ENCODE measurements around the gene ZDHHC17.

ZDHHC17 gene

GRCh38 chr12:76874027-76874426 is 110.1 kb downstream of the ZDHHC17 start:
- Histone ChIP-seq H3K27ac (peak overlapping the region in 1 of 21 experiments; percentile 19), H3K4me3 (no peak overlapping the region)

DNA sequence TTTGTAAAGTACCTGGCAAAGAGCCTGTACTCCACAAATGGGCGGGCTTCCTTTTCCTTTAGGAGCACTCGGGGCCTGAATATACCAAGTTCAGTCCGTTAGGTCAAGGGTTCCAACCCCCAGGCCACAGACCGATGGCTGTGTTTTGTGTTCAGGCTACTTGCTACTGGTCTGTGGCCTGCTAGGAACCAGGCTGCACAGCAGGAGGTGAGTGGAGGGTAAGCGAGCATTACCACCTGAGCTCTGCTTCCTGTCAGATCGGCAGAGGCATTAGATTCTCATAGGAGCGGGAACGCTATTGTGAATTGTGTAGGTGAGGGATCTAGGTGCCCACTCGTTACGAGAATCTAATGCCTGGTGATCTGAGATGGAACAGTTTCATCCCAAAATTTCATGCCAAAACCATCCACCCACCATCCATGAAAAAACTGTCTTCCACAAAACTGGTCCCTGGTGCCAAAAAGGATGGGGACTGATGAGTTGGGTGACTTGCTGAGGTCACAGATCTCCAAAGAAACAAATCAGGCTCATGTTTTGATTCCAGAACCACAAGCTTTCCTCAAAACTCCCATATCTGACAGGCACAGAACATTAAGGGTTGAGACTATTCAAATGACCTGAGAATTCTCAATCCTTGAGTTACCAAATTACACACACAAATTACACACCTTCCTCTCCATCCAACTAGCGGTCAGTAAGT is 110.7 kb downstream of the ZDHHC17 start:
- Histone ChIP-seq H3K27ac (peak overlapping the region in 2 of 21 experiments; percentile 7 to 19), H3K4me3 (no peak overlapping the region)

GRCh38 chr12:76876696-76877229 is 112.8 kb downstream of the ZDHHC17 start:
- peak overlapping the region in 2 of 21 experiments; percentile 3 to 85 for H3K27ac ChIP-seq
- H3K4me3 ChIP-seq = no peak overlapping the region

GRCh38 chr12:76878099-76878898 is 114.4 kb downstream of the ZDHHC17 start:
- peak overlapping the region; percentile 48 to 74 (median 63) for H3K4me3 ChIP-seq

GRCh38 chr12:76878899-76879709 is 115.2 kb downstream of the ZDHHC17 start, which contains the start of gene CSRP2:
Gene CSRP2 (minus strand): TSS chr12:76879019. CDS start chr12:76866260, 12,759 bp downstream.
- Histone ChIP-seq H3K27ac (peak within 1 kb of the TSS; percentile 57 to 92 (median 86)), H3K4me3 (peak within 1 kb of the TSS; percentile 48 to 74 (median 63))

More at GRCh38 chr12:76878099-76878898, 114.4 kb downstream of the ZDHHC17 start:
- peak overlapping the region; percentile 18 to 92 (median 85) for H3K27ac ChIP-seq

DNA sequence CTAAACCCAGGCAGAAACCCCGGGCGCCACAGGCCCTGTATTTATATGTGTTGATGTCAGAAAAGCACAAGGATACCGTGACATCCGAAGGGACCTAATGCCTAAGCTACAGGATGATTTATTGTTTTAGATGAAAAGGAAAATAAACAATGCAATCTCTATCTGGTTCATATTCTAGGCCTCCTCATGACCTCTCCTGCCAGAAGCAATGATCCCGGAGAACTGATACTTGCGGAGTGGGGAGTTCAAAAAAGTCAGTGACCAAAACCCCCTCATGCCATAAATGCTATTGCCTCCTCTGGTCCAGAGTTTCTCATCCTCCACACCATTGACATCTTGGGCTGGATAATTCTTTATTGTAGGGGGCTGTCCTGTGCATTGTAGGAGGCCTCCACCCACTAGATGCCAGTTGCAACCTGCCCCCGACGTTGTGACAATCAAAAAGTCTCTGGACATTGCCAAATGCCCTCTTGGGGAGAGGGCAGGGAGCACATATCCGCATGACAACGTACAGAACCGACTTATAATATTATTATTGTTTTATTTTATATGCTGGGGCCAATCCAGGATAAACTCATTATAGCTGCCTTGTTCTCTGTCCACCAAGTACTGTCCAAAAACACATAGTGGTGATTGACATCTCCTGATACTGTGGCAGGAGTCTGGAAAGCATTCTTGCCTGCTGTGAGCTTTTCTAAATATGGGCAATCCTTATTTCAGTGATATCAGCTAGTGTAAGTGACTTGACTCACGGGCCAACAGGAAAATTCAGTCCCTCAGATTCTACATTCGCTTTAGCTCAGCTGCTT is 116.0 kb downstream of the ZDHHC17 start:
- peak overlapping the region; percentile 57 to 92 (median 86) for H3K27ac ChIP-seq
- peak overlapping the region in 6 of 7 experiments; percentile 48 to 74 (median 61) for H3K4me3 ChIP-seq

DNA sequence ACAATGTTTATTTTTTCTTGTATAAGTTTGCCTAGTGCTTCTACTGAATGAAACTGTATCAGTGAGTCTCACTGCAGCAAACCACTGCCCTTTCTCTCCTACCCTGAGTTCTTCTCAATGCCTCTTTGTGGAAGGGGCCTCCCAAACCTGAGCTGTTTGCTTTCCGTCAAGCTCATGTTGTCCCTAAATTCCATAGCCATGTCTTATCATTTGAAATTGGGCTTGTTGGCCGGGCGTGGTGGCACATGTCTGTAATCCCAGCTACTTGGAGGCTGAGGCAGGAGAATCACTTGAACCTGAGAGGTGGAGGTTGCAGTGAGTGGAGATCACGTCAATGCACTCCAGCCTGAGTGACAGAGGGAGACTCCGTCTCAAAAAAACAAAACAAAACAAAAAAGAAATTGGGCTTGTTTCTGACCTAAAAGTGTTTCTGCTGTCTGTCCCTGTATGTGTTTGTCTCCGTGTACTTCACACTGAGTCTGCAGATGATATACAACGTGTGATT is 116.7 kb downstream of the ZDHHC17 start:
- H3K4me3 ChIP-seq = no peak overlapping the region
- H3K27ac ChIP-seq = peak overlapping the region in 3 of 21 experiments; percentile 19 to 92 (median 91)

DNA sequence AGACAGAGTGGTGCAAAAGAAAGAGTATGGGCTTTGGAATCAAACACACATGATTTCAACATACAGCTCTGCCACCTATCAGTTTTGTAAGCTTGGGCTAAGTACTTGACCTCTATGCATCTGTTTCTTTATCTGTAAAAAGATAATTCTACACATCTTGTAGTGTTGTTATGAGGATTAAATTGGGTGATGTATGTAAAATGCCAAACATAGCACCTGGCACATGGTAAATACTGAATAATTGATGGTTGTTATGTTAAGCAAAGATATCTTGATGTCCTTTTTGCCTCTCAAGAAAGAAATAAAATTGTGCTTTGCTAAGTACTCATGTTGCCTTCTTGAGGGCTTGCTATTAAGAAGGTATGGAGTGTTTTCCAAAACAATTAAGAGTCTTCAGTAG is 117.2 kb downstream of the ZDHHC17 start:
- Histone ChIP-seq H3K4me3 (no peak overlapping the region), H3K27ac (no peak overlapping the region)

GRCh38 chr12:76882367-76882766 is 118.5 kb downstream of the ZDHHC17 start:
- Histone ChIP-seq H3K4me3 (no peak overlapping the region), H3K27ac (no peak overlapping the region)

GRCh38 chr12:76883151-76883550 is 119.2 kb downstream of the ZDHHC17 start:
- Histone ChIP-seq H3K27ac (no peak overlapping the region), H3K4me3 (no peak overlapping the region)

GRCh38 chr12:76883811-76884210 is 119.9 kb downstream of the ZDHHC17 start:
- Histone ChIP-seq H3K27ac (no peak overlapping the region), H3K4me3 (no peak overlapping the region)

- Histone ChIP-seq H3K27ac (no peak overlapping the region), H3K4me3 (no peak overlapping the region)
Measured at GRCh38 chr12:76888775-76889174, 124.9 kb downstream of the ZDHHC17 start.

- Histone ChIP-seq H3K27ac (no peak overlapping the region), H3K4me3 (no peak overlapping the region)
Measured at GRCh38 chr12:76890151-76891143, 126.5 kb downstream of the ZDHHC17 start.

- H3K27ac ChIP-seq = no peak overlapping the region
- H3K4me3 ChIP-seq = no peak overlapping the region
Measured at GRCh38 chr12:76891609-76892008, 127.7 kb downstream of the ZDHHC17 start.

DNA sequence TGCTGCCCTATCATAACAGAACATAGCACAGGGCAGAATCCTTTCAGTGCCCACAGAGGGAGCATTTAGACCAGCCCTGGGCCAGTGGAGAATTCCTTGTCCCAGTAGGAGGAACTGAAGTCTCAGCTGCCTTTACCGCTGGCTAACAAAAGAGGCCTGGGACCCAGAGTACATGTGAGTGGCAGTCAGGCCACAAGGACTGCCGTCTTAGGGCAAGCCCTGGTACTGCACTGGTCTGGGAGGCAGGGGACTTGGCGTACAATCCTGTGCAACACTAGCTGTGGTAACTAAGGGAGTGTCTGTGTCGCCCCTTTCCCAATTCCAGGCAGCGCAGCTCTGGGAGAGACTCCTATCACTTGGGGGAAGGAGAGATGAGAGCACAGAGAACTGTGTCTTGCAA is 131.9 kb downstream of the ZDHHC17 start:
- no peak overlapping the region for H3K4me3 ChIP-seq
- no peak overlapping the region for H3K27ac ChIP-seq

DNA sequence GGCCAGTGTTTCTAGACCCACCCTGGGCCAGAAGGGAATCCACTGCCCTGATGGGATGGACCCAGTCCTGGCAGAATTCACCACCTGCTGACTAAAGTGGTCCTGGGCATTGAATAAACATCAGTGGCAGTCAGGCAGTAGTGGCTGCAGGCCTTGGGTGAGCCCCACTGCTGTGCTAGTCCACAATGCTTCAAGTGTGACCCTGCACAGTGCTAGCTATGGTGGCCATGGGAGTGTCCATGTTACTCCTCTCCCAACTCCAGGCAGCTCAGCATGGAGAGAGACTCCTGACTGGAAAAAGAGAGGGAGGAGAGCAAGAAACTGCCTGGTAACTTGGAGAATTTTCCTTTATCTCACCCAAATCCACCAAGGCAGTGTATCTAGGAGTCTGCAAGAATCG is 132.4 kb downstream of the ZDHHC17 start:
- Histone ChIP-seq H3K27ac (no peak overlapping the region), H3K4me3 (no peak overlapping the region)

GRCh38 chr12:76898442-76898841 is 134.5 kb downstream of the ZDHHC17 start:
- H3K4me3 ChIP-seq = no peak overlapping the region
- no peak overlapping the region for H3K27ac ChIP-seq

GRCh38 chr12:76899522-76899921 is 135.6 kb downstream of the ZDHHC17 start:
- no peak overlapping the region for H3K4me3 ChIP-seq
- no peak overlapping the region for H3K27ac ChIP-seq

Data from skin epidermis (tissue), 12 donors.